A549 (cell line): Measurements from ENCODE around the gene MAP3K7CL. TPM values are rescaled to one million over a fixed set of nuclear protein-coding genes. Genes with fewer than 3 reads are reported as not detected.

Source experiments
- ATAC-seq, 2 experiments: fragments of 200-7000 bp in 1 of 2; fragments of >200 bp in 1 of 2; cut with Nextera tagmentation in 1 of 2; cut with Tn5 transposase in 1 of 2; 3 replicates each; pipeline versions ENCODE4 v1.8.0 to v1.9.1; 2018 to 2020; ENCODE audit warnings: mild to moderate bottlenecking in 1 of 2, moderate library complexity in 1 of 2
- CTCF ChIA-PET: fragments of 300-600 bp; sonication (Branson Sonifier 250); formaldehyde crosslinking; extraction: SDS; loops from one replicate; lab custom pipeline; 2021; ENCODE audit warnings: antibody characterized with exemption, inconsistent platforms; lab: Yijun Ruan, JAX
- POLR2A ChIA-PET: fragments of 350-600 bp; formaldehyde crosslinking; extraction: SDS; loops from one replicate; lab custom pipeline; 2021; ENCODE audit warnings: antibody characterized with exemption, inconsistent platforms; lab: Yijun Ruan, JAX
- DNase-seq, 2 experiments: peaks; one replicate each; pipeline versions ENCODE4 v3.0.0 to v3.0.0-alpha.2; 2011 to 2016; ENCODE audit warnings: low read depth in 1 of 2, low spot score in 1 of 2
- FAIRE-seq: peaks from 2 replicates; lab custom pipeline; 2011; peaks lifted over from hg19 to GRCh38; lab: Jason Lieb, UNC
- H3K27ac ChIP-seq, 2 experiments: fragments of >200 bp; sonication (Bioruptor Twin); formaldehyde crosslinking; 3 replicates each; pipeline ENCODE4 v1.5.1; 2016 to 2017
- H3K4me1 ChIP-seq: fragments of >200 bp; sonication (Bioruptor Twin); formaldehyde crosslinking; 3 replicates; pipeline ENCODE4 v1.6.1; 2016
- H3K4me2 ChIP-seq: fragments of >200 bp; sonication (Bioruptor Twin); formaldehyde crosslinking; 3 replicates; pipeline ENCODE4 v1.6.1; 2016
- H3K4me3 ChIP-seq: fragments of >200 bp; sonication (Bioruptor Twin); formaldehyde crosslinking; 3 replicates; pipeline ENCODE4 v1.5.1; 2016
- H3K9me3 ChIP-seq: fragments of >200 bp; sonication (Bioruptor Twin); formaldehyde crosslinking; 3 replicates; pipeline ENCODE4 v1.6.1; 2016
- BCL3 ChIP-seq: fragments of >200 bp; sonication (Bioruptor Twin); formaldehyde crosslinking; IDR thresholded peaks from 3 replicates; pipeline ENCODE4 v1.6.1; 2016
- BHLHE40 ChIP-seq: IDR thresholded peaks from 2 replicates; pipeline ENCODE4 v1.6.1; 2012; ENCODE audit warnings: low read depth, low read length, inconsistent platforms
- CBX2 ChIP-seq: fragments of 200-600 bp; sonication (generic); IDR thresholded peaks from 2 replicates; pipeline ENCODE4 v1.6.1; 2016; ENCODE audit warnings: low read depth, mild to moderate bottlenecking, borderline replicate concordance
- CEBPB ChIP-seq, 2 experiments: fragments of >200 bp in 1 of 2; sonication (Bioruptor Twin) in 1 of 2; formaldehyde crosslinking in 1 of 2; IDR thresholded peaks; 2 replicates each; pipeline ENCODE4 v1.6.1; 2012 to 2016
- CHD4 ChIP-seq: fragments of 200-600 bp; sonication (generic); IDR thresholded peaks from 2 replicates; pipeline ENCODE4 v1.6.1; 2016; ENCODE audit warnings: antibody characterized with exemption, mild to moderate bottlenecking, borderline replicate concordance
- CTCF ChIP-seq: fragments of >200 bp; sonication (Bioruptor Twin); formaldehyde crosslinking; IDR thresholded peaks from 3 replicates; pipeline ENCODE4 v1.5.1; 2016
- E2F6 ChIP-seq: IDR thresholded peaks from 2 replicates; pipeline ENCODE4 v1.6.1; 2012; ENCODE audit warnings: low read depth, borderline replicate concordance
- EHMT2 ChIP-seq: fragments of 200-600 bp; sonication (generic); IDR thresholded peaks from 2 replicates; pipeline ENCODE4 v1.6.1; 2016; ENCODE audit warnings: antibody characterized with exemption, low read depth, mild to moderate bottlenecking, moderate library complexity
- FOSB ChIP-seq: fragments of 250-450 bp; sonication (Bioruptor Pico); IDR thresholded peaks from 2 replicates; pipeline ENCODE4 v1.5.0; 2020; ENCODE audit warnings: mild to moderate bottlenecking, moderate library complexity
- HMGXB4 ChIP-seq: fragments of 250-450 bp; sonication (Bioruptor Pico); IDR thresholded peaks from 2 replicates; pipeline ENCODE4 v1.5.0; 2021; ENCODE audit warnings: mild to moderate bottlenecking, moderate library complexity, borderline replicate concordance
- KDM5A ChIP-seq: fragments of 200-600 bp; sonication (generic); IDR thresholded peaks from 2 replicates; pipeline ENCODE4 v1.6.1; 2016; ENCODE audit warnings: antibody characterized with exemption, mild to moderate bottlenecking
- MAFK ChIP-seq: fragments of 450-650 bp; IDR thresholded peaks from 2 replicates; pipeline ENCODE4 v1.6.1; 2014; ENCODE audit not compliant: partially characterized antibody
- MAX ChIP-seq: IDR thresholded peaks from 2 replicates; pipeline ENCODE4 v1.6.1; 2012
- MYC ChIP-seq: IDR thresholded peaks from 2 replicates; pipeline ENCODE4 v1.6.1; 2012; ENCODE audit warnings: mild to moderate bottlenecking, inconsistent platforms, low read length, improper control_type of control experiment, borderline replicate concordance
- NFE2L2 ChIP-seq: fragments of 150-350 bp; conservative IDR thresholded peaks from 2 replicates; pipeline ENCODE4 v1.6.1; 2014; ENCODE audit warnings: low read length
- PHF8 ChIP-seq: fragments of 200-600 bp; sonication (generic); IDR thresholded peaks from 2 replicates; pipeline ENCODE4 v1.6.1; 2016; ENCODE audit warnings: low read depth, mild to moderate bottlenecking, antibody characterized with exemption, moderate library complexity, borderline replicate concordance
- RAD21 ChIP-seq, 2 experiments: fragments of >200 bp in 1 of 2; sonication (Bioruptor Twin) in 1 of 2; formaldehyde crosslinking in 1 of 2; IDR thresholded peaks in 1 of 2; conservative IDR thresholded peaks in 1 of 2; 2 replicates in 1 of 2; 3 replicates in 1 of 2; pipeline ENCODE4 v1.6.1; 2012 to 2018; ENCODE audit warnings: inconsistent platforms in 1 of 2
- RCOR1 ChIP-seq: fragments of 150-350 bp; IDR thresholded peaks from 2 replicates; pipeline ENCODE4 v1.6.1; 2014; ENCODE audit warnings: antibody characterized with exemption, low read length, low read depth
- TFCP2L1 ChIP-seq: fragments of 250-450 bp; sonication (Bioruptor Pico); IDR thresholded peaks from 2 replicates; pipeline ENCODE4 v1.5.0; 2021; ENCODE audit warnings: mild to moderate bottlenecking
- WGBS: methylation state at CpG from one replicate; pipeline ENCODE4 v1.1.6; 2017; ENCODE audit errors: missing lambda C conversion rate; 5-methylcytosine and 5-hydroxymethylcytosine counted together
- polyA plus RNA-seq, 4 experiments: library from polyadenylated mRNA; depleted of rRNA in 3 of 4; stranded (reverse); fragments of >200 nt; fragmentation: RNase III in 1 of 4; extraction: RNeasy Plus Mini Kit Qiagen cat#74134 plus additional on column Dnase treatment in 1 of 4; gene quantifications; 2 replicates in 3 of 4; 3 replicates in 1 of 4; pipeline ENCODE4 v1.2.3, GENCODE V29; 2011 to 2017

The MAP3K7CL gene
- polyA plus RNA-seq, 2 of the 4 experiments (the other 2 are of a cell fraction): 2.9 to 5.7 TPM

- CTCF ChIA-PET: interaction anchor here (0.5 kb wide), 1 partner anchor 78 kb away, joined by 3 read pairs; no protein-coding TSS in a partner anchor
- no peak overlapping the region for H3K4me2 ChIP-seq
- POLR2A ChIA-PET: no interaction called here
- 91% methylated on average over 4 of the region's 4 CpGs for WGBS
- no peak for TF ChIP-seq CTCF
- TF ChIP-seq MAFK: no peak
- TF ChIP-seq E2F6: no peak
- no peak for TF ChIP-seq RAD21 (conservative IDR thresholded peaks at IDR 0.05 in 1 of 2, IDR thresholded peaks at IDR 0.05 in 1 of 2)
- no peak for TF ChIP-seq BHLHE40
- no peak for TF ChIP-seq MAX
- no peak for TF ChIP-seq FOSB (CRISPR knock-in tag)
- TF ChIP-seq EHMT2: no peak
- TF ChIP-seq MYC: no peak
- no peak for TF ChIP-seq PHF8
- no peak for TF ChIP-seq BCL3
- TF ChIP-seq TFCP2L1 (CRISPR knock-in tag): no peak
- TF ChIP-seq CEBPB (IDR thresholded peaks at IDR 0.05): no peak
- TF ChIP-seq CBX2: no peak
- no peak for TF ChIP-seq RCOR1
- TF ChIP-seq HMGXB4 (CRISPR knock-in tag): no peak
- no peak for TF ChIP-seq CHD4
- peak overlapping the region in 1 of 2 experiments; percentile 71; a peak in 3 of 6 replicates for H3K27ac ChIP-seq
- no peak overlapping the region for H3K4me3 ChIP-seq
- no peak for ATAC-seq
- FAIRE-seq: no peak
- no peak for DNase-seq
- H3K9me3 ChIP-seq: no peaks in the 10 kb centered on the region
- H3K4me1 ChIP-seq: peaks cover 51% of the 10 kb centered on the region
These were observed 55.2 kb downstream of the MAP3K7CL start for GRCh38 chr21:29185633-29186032.

GRCh38 chr21:29186246-29186645, 55.8 kb downstream of the MAP3K7CL start:
- Histone ChIP-seq H3K4me1 (peaks cover 57% of the 10 kb centered on the region), H3K27ac (peak overlapping the region; percentile 15 to 77; a peak in 3 of 6 replicates), H3K9me3 (no peaks in the 10 kb centered on the region), H3K4me2 (no peak overlapping the region), H3K4me3 (no peak overlapping the region)
- ChIA-PET POLR2A (no interaction called here), CTCF (interaction anchor here (1.3 to 4.4 kb wide), 3 partner anchors 11 to 162 kb away, joined by 3 to 15 read pairs (median 4); no protein-coding TSS in a partner anchor)
- no peak for DNase-seq
- TF ChIP-seq NFE2L2 (peak; percentile 59), MAFK (peak; percentile 72), KDM5A (no peak)
- no peak for FAIRE-seq
- no peak for ATAC-seq
